ENCODE data around the gene USP32.
"Not testable (repeated sequence)": the region's sequence is repeated elsewhere in the genome, so short reads cannot be mapped to it uniquely, and the experiment has no call there.

USP32 gene

DNA sequence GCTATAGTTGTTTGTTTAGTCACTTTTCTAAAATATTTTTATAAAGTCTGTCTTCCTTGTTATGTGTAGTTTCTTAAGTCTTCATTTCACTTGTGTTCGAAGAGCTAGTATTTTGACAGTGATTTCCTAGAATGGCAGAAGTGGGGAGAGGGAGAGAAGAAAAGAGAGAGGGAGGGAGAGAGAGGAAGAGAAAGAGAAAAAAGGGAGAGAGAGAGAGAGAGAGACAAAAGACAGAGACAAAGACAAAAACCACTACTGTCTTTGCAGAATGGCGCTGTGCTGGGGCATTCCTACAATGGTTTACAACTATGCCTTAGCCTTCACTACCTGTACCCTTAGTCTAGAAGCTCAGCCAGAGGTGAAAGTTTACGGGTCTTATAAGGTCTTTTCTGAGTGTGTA is 151.6 kb downstream of the USP32 start:
- no peak for DNase-seq (ENCODE audit: low read depth in 3 of 3)

DNA sequence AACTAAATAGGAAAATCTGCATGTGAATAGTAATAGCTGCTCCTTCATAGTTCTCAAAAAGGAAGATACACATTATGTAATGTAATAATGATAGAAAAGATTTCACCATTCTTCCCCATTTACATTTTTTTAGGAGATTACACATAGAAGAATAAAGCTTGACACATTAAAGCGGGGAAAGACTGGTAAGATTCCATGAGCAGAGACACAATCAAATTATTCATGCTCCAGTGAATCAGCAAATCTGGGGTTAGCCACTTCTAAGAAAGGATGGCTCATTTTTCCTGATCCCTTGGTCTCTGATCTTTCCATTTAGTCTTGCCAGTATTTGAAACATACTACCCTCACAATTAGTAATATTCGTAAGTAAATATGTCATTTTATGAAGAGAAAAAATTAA is 160.2 kb downstream of the USP32 start:
- no peak for DNase-seq (ENCODE audit: low read depth in 3 of 3)

DNA sequence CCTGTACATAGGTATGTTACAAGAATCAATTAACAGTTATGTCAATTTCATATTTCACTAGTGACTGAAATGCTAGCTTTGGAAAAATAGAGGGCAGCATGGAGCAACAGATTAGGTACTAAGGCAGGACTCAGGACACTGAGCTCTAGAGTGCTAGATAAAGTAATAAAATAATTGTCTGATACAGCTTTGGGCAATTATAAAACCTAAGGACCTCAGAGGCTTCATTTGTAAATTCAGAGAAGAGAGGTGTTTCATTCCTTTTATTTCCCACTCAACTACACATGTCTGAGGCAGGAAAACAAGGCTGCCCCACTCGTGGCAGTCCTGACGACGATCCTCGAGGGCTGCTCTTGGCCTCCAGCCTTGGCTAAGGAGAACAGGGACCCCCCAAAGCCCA is 160.7 kb downstream of the USP32 start:
- no peak for DNase-seq (ENCODE audit: low read depth in 3 of 3)

DNA sequence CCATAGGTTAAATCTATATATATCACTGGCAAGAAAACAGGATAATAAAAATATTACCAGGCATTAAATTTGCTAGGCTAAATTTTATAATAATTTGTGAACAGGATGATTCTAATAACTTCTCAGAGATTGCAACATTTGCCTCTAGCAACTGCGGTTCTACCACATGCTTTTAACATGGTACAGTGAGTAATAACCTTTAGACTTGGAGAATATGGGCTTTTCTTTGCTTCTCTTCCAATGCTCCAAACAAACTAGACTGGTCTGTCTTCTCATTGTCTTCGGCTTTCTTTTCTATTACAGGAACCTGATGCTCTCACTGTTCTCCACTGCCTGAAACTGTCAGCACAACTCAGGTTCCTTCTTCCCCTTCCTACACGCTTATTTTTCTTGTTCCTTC is 161.6 kb downstream of the USP32 start:
- no peak for DNase-seq (ENCODE audit: low read depth in 3 of 3)

DNA sequence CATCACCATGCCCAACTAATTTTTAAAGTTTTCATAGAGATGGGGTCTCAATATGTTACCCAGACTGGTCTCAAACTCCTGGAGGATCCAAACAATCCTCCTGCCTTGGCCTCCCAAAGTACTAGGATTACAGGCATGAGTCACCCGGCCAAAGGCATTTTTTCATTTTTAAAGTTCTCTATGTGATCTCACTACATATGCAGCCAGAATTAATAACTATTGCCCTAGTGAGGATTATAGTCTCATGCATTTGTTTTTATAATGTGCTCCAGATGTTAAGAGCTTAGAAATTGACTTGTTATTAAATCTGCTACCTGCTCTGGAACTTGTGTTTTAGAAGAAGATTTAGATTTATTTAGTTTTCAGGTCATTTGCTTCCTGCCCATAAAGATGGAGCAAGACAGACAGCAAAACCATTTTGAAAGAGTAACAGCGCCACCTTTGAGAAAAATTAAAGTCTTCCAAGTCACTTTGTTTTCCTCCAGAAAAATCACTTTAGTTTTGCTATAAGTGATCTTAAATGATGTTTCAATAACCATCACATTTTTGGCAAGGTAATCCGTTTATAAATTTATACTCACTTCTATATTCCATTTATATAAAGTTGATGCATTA is 162.6 kb downstream of the USP32 start:
- DNase-seq (ENCODE audit: low read depth in 3 of 3), result no peak

DNA sequence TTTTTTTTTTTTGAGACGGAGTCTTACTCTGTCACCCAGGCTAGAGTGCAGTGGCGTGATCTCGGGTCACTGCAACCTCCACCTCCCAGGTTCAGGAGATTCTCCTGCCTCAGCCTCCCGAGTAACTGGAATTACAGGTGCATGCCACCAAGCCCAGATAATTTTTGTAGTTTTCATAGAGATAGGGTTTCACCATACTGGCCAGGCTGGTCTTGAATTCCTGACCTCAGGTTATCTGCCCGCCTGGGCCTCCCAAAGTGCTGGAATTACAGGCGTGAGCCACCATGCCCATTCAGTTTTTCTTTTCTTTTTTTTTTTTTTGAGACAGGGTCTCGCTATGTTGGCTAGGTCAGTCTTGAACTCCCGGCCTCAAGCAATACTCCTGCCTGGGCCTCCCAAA is 164.7 kb downstream of the USP32 start:
- not testable (repeated sequence) for DNase-seq (ENCODE audit: low read depth in 3 of 3)

DNA sequence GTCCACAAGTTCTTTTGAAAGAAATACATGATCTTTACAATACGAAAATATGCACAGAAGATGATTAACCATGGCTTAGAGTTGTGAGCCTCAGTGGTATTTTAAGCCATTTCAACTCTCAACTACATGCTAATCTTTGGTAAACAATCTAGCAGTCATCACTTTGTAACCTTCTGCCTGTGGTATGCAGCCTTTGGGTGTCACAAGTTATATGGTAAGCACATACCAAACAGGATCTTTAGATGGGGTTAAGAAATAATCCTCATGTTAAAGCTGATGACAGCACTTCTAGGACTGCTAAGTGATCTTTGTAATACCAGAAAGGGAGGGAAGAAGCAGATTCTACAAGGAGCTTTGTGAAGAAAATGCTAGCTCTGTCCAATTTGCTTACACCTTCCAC is 167.9 kb downstream of the USP32 start:
- no peak for DNase-seq (ENCODE audit: low read depth in 3 of 3)

DNA sequence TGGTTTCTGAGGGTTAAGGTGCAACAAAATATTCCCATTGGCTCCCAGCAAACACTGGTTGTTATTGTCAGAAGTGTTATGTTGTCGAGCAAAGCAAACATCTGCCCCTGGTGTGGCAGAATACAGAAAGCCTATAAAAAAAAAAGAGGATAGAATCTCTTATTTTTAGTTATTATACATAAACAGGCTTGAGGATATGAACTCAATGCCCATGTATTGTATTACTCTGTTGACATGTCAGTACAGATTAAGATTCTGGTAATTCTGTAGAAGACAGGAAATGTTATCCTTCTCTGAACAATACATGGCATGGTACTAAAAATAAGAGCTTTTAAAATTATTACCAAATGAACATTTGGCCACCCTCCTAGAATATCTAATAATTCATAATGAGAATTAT is 168.5 kb downstream of the USP32 start:
- DNase-seq (ENCODE audit: low read depth in 3 of 3), result no peak

DNA sequence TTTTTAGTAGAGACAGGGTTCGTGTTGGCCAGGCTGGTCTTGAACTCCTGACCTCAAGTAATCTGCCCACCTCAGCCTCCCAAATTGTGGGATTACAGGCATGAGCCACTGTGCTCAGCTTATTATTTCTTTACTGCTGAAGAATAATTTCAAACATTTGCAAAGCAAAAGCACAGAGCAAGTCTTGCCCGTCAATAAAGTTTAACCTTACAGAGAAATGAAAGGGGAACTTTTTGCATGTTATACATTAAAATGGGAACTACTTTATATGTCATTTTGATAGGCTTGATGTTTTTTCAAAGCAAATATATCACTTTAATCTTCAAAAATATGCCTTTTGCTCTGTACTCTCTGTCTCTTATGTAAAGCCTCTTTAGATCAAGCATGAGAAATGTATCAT is 173.2 kb downstream of the USP32 start:
- not testable (repeated sequence) for DNase-seq (ENCODE audit: low read depth in 3 of 3)

DNA sequence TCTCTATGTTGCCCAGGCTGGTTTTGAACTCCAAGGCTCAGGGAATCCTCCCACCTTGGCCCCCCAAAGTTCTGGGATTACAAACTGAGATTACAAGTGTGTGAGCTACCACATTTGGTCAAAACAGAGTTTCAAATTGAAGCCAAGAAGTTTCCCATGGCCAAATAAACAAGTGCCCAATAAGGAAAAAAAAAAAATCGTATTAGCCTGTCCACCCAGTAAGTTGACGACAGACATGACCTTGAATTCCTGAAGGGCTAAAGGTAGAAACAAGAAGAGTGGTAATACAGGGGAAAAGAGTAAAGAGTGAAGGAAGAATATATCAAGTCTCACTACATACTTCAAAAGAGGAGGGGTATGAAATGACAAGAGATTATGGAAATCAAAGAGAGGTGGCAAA is 176.0 kb downstream of the USP32 start:
- not testable (repeated sequence) for DNase-seq (ENCODE audit: low read depth in 3 of 3)

DNA sequence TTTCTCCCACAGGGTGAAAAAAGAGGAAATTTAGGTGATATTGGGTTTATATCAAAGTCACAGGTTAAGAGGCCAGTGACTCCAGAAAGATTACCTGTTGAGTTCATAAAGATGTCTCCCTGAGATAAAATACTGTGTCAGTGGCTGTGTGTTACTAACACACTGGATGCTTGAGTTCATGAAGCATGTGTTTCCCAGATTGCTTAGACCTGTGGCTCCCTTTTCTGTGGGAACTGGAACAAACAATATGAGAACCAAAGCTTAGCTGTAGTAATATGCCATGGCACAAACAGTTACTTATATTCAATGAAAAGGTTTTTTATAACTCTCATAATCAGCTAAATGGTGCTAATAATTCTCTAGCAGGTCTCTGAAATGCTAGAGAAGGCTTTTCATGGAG is 180.7 kb downstream of the USP32 start:
- not testable (repeated sequence) for DNase-seq (ENCODE audit: low read depth in 3 of 3)

DNA sequence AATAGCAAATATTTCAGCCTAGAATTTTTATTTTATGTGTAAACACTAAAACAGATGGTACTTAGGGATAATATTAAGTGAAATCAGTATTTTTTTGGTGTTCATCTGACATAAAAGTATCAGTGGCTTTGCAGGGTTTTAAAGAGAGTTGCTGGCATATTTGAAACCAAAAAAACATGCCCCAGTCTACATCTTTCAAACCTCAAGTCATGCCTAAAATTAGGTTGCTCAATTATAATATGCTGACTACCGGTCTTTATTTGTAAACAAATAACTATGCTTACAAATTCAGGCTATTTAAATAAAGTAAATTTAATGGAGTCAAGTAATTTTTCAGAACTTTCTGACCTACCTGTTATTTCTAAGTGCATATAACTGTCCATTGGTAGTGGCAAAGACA is 183.6 kb downstream of the USP32 start:
- DNase-seq (ENCODE audit: low read depth in 3 of 3), result not testable (repeated sequence)

DNA sequence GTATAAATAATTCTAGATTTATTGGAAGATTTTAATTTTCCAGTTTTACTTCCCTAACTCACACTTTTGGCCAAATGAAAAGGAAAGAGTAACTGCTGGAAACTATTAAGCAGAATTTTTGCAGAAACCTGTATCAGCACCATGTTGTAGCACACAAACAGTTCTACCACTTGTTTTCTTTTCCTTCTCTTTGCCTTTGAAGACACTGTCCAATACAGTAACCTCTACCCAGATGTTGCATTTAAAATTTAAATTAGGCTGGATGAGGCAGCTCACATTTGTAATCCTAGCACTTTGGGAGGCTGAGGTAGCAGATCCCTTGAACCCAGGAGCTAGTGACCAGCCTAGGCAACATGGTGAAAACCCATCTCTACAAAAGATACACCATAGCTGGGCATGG is 186.2 kb downstream of the USP32 start:
- not testable (repeated sequence) for DNase-seq (ENCODE audit: low read depth in 3 of 3)

DNA sequence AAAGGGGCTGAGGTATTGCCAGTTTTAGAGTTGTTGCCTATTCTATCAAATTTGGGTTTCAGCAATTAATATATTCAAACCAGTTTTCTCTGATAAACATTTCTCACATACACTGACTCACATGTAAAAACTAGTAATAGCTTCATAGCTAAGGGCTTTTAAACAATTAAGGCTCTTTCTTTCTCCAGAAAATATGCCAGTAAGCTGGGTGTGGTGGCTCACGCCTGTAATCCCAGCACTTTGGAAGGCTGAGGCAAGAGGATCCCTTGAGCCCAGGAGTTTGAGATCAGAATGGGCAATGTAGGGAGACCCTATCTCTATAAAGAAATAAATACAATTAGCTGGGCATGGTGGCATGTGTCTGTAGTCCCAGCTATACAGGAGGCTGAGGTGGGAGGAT is 193.3 kb downstream of the USP32 start:
- not testable (repeated sequence) for DNase-seq (ENCODE audit: low read depth in 3 of 3)

DNA sequence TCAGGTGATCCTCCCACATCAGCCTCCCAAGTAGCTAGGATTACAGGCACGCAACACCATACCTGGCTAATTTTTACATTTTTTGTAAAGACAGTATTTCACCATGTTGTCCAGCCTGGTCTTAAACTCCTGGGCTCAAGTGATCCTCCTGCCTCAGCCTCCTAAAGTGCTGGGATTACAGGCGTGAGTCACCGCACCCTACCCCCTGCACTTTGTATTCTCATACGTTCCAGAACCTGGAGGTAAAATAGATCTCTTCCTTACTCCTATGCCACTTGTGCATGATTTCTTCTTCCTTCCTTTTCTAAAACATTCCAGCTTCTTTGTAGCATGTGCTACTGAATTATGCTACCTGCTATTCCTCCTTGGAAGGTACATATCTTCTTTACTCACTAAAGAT is 197.8 kb downstream of the USP32 start:
- DNase-seq (ENCODE audit: low read depth in 3 of 3), result not testable (repeated sequence)

DNA sequence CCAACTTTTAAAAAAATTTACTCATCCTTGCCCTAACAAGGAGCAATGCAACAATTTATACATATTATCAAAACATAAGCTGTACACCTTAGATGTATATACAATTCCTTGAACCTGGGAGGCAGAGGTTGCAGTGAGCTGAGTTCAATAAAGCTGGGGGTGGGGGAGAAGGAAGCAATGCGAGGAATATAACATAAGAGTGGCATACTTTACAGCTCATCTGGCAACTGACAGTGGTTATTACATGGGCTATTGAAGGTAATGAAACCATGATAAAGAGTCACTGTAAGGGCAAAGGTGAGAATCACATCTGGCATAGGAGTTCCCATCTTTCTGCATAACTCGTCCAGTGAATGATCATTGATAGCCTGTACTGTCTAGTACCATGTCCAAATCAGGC is 198.5 kb downstream of the USP32 start:
- DNase-seq (ENCODE audit: low read depth in 3 of 3), result no peak

DNA sequence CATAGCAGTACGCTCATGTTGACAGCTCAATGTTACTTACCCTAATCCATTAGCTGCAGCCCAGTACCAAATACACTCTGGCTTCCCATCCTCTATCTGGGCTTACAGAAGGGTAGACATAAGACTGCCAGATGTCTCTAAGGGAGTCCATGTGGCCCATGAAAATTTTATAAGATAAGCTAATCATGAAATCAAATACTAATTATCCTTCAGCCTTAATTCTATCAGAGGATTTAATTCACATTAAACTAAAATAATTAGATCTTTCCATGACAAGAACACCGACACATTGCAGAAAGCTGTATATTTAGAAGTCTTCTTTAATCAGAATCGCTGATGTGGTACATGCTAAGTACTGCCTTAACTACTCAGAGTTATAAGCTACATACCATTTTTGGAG is 198.9 kb downstream of the USP32 start:
- not testable (repeated sequence) for DNase-seq (ENCODE audit: low read depth in 3 of 3)

DNA sequence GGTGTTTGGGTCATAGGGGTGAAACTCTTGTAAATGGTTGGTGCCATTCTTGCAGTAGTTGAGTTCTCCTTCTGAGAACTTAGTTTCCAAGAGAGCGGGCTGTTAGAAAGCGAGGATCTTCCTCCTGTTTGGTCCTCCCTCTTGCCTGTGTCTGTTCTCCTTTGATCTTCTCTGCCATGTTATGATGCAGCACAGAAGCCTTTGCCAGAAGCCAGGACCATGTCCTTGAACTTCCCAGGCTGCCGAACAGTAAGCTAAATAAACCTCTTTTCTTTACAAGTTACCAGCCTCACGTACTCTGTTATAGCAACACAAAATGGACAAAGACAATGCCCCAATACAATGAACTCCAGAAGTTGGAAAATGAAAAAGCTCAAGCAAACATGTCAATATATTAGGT is 201.9 kb downstream of the USP32 start:
- DNase-seq (ENCODE audit: low read depth in 3 of 3), result not testable (repeated sequence)

DNA sequence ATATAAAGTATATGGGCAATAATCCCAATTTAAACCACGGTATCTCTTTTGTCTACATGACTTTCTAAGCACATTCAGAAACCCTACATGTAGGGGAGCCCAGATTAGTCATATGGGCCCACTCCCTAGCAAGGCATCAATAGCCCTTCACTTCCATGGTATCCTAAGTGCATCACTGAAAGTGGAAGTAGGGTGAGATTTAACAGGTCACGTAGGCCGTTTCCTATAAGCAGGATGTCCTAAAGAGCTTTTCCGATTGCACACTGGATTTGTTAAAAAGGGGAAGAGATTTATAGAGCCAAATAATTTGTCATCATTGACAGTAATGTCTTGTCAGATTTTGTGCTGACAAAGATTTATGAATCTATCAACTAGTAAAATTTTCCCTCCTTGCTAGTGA is 203.2 kb downstream of the USP32 start:
- DNase-seq (ENCODE audit: low read depth in 3 of 3), result no peak

DNA sequence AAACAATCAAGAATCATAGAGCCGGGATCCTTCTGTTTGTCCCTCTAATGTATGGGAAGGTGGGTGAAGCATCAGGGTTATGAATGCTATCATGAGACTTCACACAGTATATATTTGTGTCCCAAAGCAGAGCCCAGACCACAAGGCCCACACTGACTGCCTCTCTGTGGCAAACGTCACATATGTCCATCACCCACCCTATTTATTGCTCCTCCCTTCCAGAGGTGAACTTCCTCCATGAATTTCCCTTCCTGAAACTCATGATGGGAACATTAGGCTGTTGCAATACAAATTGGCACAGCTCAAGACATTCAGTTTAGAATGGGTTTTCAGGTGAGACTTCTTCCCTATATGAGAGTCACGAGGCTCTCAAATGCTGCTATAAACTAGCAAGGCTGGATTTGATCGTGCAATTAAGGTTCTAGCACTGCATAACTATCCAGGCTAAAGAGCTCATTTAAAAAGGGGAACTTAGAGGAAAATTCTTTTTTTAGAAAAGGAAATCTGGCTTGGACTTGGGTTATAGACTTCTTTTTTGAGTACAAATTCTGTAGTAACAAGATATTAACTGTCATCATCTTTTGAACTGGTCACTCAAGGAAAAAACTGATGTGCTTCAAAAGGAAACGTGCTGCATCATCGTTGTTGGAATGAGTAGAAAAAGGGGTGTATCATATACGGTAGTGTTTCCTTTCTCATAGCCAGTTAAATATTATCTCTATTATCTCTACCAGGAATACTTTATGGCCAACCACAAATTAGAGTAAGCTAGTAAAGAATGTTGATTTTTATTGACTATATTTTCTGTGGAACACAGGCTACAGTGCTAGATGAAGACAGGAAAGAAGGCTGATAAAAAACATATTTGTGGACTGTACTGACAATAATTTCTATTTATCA is 204.8 kb downstream of the USP32 start:
- not testable (repeated sequence) for DNase-seq (ENCODE audit: low read depth in 3 of 3)

DNA sequence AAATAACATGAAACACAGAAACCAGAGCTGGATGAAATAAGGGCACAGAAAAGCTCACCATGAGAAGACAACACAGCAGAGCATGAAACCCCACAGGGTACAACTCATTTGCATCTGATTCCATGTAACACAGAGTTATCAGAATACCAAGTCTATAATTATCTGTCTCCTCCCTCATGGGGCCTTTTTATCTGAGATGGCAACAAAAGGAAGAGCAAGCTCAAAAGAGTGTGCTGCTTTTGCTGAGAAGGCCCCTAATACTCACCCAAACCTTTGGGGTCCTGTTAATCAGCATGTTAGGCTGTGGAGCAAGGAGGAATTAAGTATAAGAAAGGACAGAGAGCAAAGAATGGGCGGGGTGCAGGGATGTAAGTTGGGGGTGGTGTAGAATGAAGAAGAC is 205.6 kb downstream of the USP32 start:
- not testable (repeated sequence) for DNase-seq (ENCODE audit: low read depth in 3 of 3)

DNA sequence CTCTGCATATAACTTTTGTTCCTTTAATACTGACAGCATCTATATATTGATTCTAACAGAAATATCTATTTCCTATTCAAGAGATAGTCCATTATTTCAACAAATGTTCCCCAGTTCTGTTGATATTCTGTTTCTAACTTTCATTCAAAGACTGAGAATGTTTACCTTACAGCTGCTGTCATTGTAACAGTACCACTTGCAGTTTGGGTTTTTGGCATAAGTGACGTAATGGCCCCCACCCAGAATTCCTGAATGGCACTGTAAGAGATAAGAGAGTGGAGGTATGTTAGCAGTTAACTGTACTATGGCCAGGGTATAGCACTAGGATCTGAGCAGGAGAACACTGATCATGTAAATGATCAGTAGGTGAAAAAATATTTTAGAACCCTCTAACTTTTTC is 211.6 kb downstream of the USP32 start:
- not testable (repeated sequence) for DNase-seq (ENCODE audit: low read depth in 3 of 3)

DNA sequence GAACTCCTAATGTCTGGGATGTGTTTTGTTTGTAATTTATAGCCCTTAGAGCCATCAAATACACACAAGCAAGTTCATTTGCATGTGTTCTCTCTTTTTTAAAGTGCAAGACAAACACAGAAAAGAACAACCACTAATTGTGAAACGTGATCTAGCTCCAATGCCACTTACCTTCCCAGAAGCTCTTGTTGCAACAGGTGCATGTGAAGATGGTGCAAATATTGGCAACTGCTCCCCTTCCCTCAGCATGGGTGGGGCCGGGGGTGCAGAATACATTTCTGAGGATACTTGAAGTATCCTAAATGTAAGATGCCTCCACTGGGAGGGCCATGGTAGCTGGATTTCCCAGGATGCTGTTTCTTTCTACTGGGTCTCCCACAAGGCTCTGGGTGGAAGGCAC is 213.8 kb downstream of the USP32 start:
- not testable (repeated sequence) for DNase-seq (ENCODE audit: low read depth in 3 of 3)
